GM23338 (cell line): Measurements from ENCODE around the gene DNM2. TPM values are rescaled to one million over a fixed set of nuclear protein-coding genes. Genes with fewer than 3 reads are reported as not detected.

Experiments used
- ATAC-seq: fragments of 200-7000 bp; cut with Tn5 transposase; 3 replicates; pipeline ENCODE4 v1.9.1; 2020
- DNase-seq: peaks from one replicate; pipeline ENCODE4 v3.0.0-alpha.2; 2015; ENCODE audit warnings: low spot score
- H2AFZ ChIP-seq: fragments of 200-600 bp; sonication (generic); 2 replicates; pipeline ENCODE4 v1.8.0; 2016; ENCODE audit warnings: antibody characterized with exemption, mild to moderate bottlenecking, moderate library complexity
- H3F3A ChIP-seq: fragments of 200-600 bp; sonication (generic); replicated peaks from 2 replicates; pipeline ENCODE4 v1.8.0; 2017; ENCODE audit warnings: antibody characterized with exemption, mixed run types, low read depth
- H3K27ac ChIP-seq: fragments of 200-600 bp; sonication (generic); 2 replicates; pipeline ENCODE4 v1.6.1; 2016; ENCODE audit warnings: low read depth
- H3K27me3 ChIP-seq: fragments of 200-600 bp; sonication (generic); 2 replicates; pipeline ENCODE4 v1.8.0; 2016; ENCODE audit warnings: mild to moderate bottlenecking, mixed run types, moderate library complexity; ENCODE audit not compliant: insufficient read depth
- H3K36me3 ChIP-seq: fragments of 200-600 bp; sonication (generic); 2 replicates; pipeline ENCODE4 v1.8.0; 2016; ENCODE audit warnings: mild to moderate bottlenecking; ENCODE audit not compliant: insufficient read depth
- H3K4me1 ChIP-seq: fragments of 200-600 bp; sonication (generic); 2 replicates; pipeline ENCODE4 v1.8.0; 2016; ENCODE audit warnings: mild to moderate bottlenecking, moderate library complexity; ENCODE audit not compliant: insufficient read depth
- H3K4me2 ChIP-seq: fragments of 200-600 bp; sonication (generic); 2 replicates; pipeline ENCODE4 v1.7.1; 2017; ENCODE audit warnings: mixed run types
- H3K4me3 ChIP-seq: fragments of 200-600 bp; sonication (generic); 2 replicates; pipeline ENCODE4 v1.6.1; 2016; ENCODE audit warnings: mixed run types
- H3K79me2 ChIP-seq: fragments of 200-600 bp; sonication (generic); replicated peaks from 2 replicates; pipeline ENCODE4 v1.8.0; 2017; ENCODE audit warnings: mild to moderate bottlenecking; ENCODE audit not compliant: insufficient read depth
- H3K9me2 ChIP-seq: fragments of 200-600 bp; sonication (generic); 2 replicates; pipeline ENCODE4 v1.8.0; 2017; ENCODE audit not compliant: insufficient read depth
- H4K20me1 ChIP-seq: fragments of 200-600 bp; sonication (generic); replicated peaks from 2 replicates; pipeline ENCODE4 v1.8.0; 2017; ENCODE audit warnings: mild to moderate bottlenecking; ENCODE audit not compliant: insufficient read depth
- H3K27ac Mint-ChIP-seq: 2 replicates; pipeline ENCODE4 v1.8.0; 2020; ENCODE audit warnings: inconsistent platforms, mild to moderate bottlenecking, moderate library complexity, mixed read lengths
- H3K27me3 Mint-ChIP-seq: 3 replicates; pipeline ENCODE4 v1.8.0; 2022; ENCODE audit warnings: low read depth, mild to moderate bottlenecking, moderate library complexity, mixed read lengths, inconsistent platforms; ENCODE audit not compliant: insufficient read depth, poor library complexity
- H3K36me3 Mint-ChIP-seq: 3 replicates; pipeline ENCODE4 v1.8.0; 2021; ENCODE audit warnings: low read depth, mild to moderate bottlenecking, inconsistent platforms, moderate library complexity, mixed read lengths
- H3K4me1 Mint-ChIP-seq: 3 replicates; pipeline ENCODE4 v1.8.0; 2020; ENCODE audit warnings: mild to moderate bottlenecking, inconsistent platforms, mixed read lengths
- H3K4me3 Mint-ChIP-seq: 3 replicates; pipeline ENCODE4 v1.8.0; 2021; ENCODE audit warnings: moderate library complexity, mild to moderate bottlenecking, inconsistent platforms, mixed read lengths
- H3K9me3 Mint-ChIP-seq: 3 replicates; pipeline ENCODE4 v1.8.0; 2020; ENCODE audit warnings: moderate library complexity, mild to moderate bottlenecking, inconsistent platforms, mixed read lengths
- CREB1 ChIP-seq: fragments of 250-450 bp; sonication (Bioruptor Pico); IDR thresholded peaks from 2 replicates; pipeline ENCODE4 v1.5.0; 2020; ENCODE audit warnings: low read depth, mild to moderate bottlenecking, moderate library complexity
- EZH2 ChIP-seq: fragments of 200-600 bp; sonication (generic); IDR thresholded peaks from one replicate; pipeline ENCODE4 v1.8.0; 2017; ENCODE audit warnings: antibody characterized with exemption, mild to moderate bottlenecking, low read depth; ENCODE audit not compliant: unreplicated experiment
- EZH2phosphoT487 ChIP-seq: fragments of 200-600 bp; sonication (generic); IDR thresholded peaks from one replicate; pipeline ENCODE4 v1.8.1; 2018; ENCODE audit warnings: antibody characterized with exemption; ENCODE audit not compliant: unreplicated experiment
- NANOG ChIP-seq: IDR thresholded peaks from 2 replicates; pipeline ENCODE4 v1.6.1; 2016; ENCODE audit warnings: antibody characterized with exemption, borderline replicate concordance
- POLR2AphosphoS5 ChIP-seq: IDR thresholded peaks from 2 replicates; pipeline ENCODE4 v1.6.1; 2016; ENCODE audit warnings: antibody characterized with exemption, low read depth
- STAT1 ChIP-seq: IDR thresholded peaks from one replicate; pipeline ENCODE4 v1.6.1; 2016; ENCODE audit warnings: antibody characterized with exemption; ENCODE audit not compliant: unreplicated experiment
- ZNF114 ChIP-seq: fragments of 250-450 bp; sonication (Bioruptor Pico); IDR thresholded peaks from 2 replicates; pipeline ENCODE4 v1.5.0; 2020; ENCODE audit warnings: mild to moderate bottlenecking, moderate library complexity
- ZNF331 ChIP-seq: fragments of 250-450 bp; sonication (Bioruptor Pico); IDR thresholded peaks from 2 replicates; pipeline ENCODE4 v1.5.0; 2020; ENCODE audit warnings: low read depth, mild to moderate bottlenecking, moderate library complexity
- polyA plus RNA-seq: library from polyadenylated mRNA; unstranded; fragments of >200 nt; fragmentation: Nextera tagmentation; extraction: Ambion mirVana; gene quantifications from 2 replicates; pipeline ENCODE4 v1.2.1, GENCODE V29; 2016
- total RNA-seq: library from RNA; depleted of rRNA; stranded (reverse); fragments of >200 nt; shearing (Covaris generic); gene quantifications from 2 replicates; pipeline ENCODE4 v1.2.3, GENCODE V29; 2014
- TF ChIP-seq, protein P1 (sequence below): IDR thresholded peaks from one replicate; pipeline ENCODE4 v1.6.1; 2018; ENCODE audit warnings: antibody characterized with exemption; ENCODE audit not compliant: unreplicated experiment
- TF ChIP-seq, protein P2 (sequence below): IDR thresholded peaks from 2 replicates; pipeline ENCODE4 v1.6.1; 2016; ENCODE audit warnings: antibody characterized with exemption
- TF ChIP-seq, protein P3 (sequence below), 2 experiments: fragments of 200-600 bp in 1 of 2; sonication (generic) in 1 of 2; conservative IDR thresholded peaks; 2 replicates each; pipeline versions ENCODE4 v1.5.1 to v1.6.1; 2016 to 2017; ENCODE audit warnings: antibody characterized with exemption in 2 of 2, low read depth in 2 of 2, mild to moderate bottlenecking in 2 of 2, moderate library complexity in 1 of 2
- TF ChIP-seq, protein P4 (sequence below): fragments of 250-450 bp; sonication (Bioruptor Pico); IDR thresholded peaks from 2 replicates; pipeline ENCODE4 v1.5.0; 2020; ENCODE audit warnings: mild to moderate bottlenecking, moderate library complexity

The DNM2 gene
- total and polyA plus RNA-seq, 2 experiments from 2014 or later = 40.7 to 138 TPM

DNA sequence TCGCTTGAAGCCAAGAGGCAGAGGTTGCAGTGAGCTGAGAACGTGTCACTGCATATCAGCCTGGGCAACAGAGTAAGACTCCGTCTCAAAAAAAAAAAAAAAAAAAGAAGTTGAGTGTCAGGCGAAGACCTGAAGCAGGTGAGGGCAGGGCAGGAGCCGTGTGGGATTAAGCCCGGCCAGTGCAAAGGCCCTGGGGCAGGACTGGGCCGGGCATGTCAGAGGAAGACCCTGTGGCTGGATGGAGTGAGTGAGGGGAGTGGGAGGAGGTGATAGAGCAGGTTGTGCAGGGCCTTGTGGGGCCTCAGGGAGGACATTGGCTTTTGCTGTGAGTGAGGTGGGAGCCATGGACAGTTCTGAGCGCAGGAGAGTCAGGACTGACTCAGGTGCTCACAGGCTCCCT, 70.3 kb downstream of the DNM2 start (continued):
- TF ChIP-seq, protein P1, sequence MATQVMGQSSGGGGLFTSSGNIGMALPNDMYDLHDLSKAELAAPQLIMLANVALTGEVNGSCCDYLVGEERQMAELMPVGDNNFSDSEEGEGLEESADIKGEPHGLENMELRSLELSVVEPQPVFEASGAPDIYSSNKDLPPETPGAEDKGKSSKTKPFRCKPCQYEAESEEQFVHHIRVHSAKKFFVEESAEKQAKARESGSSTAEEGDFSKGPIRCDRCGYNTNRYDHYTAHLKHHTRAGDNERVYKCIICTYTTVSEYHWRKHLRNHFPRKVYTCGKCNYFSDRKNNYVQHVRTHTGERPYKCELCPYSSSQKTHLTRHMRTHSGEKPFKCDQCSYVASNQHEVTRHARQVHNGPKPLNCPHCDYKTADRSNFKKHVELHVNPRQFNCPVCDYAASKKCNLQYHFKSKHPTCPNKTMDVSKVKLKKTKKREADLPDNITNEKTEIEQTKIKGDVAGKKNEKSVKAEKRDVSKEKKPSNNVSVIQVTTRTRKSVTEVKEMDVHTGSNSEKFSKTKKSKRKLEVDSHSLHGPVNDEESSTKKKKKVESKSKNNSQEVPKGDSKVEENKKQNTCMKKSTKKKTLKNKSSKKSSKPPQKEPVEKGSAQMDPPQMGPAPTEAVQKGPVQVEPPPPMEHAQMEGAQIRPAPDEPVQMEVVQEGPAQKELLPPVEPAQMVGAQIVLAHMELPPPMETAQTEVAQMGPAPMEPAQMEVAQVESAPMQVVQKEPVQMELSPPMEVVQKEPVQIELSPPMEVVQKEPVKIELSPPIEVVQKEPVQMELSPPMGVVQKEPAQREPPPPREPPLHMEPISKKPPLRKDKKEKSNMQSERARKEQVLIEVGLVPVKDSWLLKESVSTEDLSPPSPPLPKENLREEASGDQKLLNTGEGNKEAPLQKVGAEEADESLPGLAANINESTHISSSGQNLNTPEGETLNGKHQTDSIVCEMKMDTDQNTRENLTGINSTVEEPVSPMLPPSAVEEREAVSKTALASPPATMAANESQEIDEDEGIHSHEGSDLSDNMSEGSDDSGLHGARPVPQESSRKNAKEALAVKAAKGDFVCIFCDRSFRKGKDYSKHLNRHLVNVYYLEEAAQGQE = no peak
- TF ChIP-seq CREB1 (CRISPR knock-in tag) = no peak
- no peak for TF ChIP-seq POLR2AphosphoS5
- no peak for TF ChIP-seq STAT1
- TF ChIP-seq ZNF114 (CRISPR knock-in tag) = no peak
- TF ChIP-seq ZNF331 = no peak
- no peak for TF ChIP-seq EZH2phosphoT487
- TF ChIP-seq EZH2 = no peak
- TF ChIP-seq, protein P2, sequence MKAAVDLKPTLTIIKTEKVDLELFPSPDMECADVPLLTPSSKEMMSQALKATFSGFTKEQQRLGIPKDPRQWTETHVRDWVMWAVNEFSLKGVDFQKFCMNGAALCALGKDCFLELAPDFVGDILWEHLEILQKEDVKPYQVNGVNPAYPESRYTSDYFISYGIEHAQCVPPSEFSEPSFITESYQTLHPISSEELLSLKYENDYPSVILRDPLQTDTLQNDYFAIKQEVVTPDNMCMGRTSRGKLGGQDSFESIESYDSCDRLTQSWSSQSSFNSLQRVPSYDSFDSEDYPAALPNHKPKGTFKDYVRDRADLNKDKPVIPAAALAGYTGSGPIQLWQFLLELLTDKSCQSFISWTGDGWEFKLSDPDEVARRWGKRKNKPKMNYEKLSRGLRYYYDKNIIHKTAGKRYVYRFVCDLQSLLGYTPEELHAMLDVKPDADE = no peak
- TF ChIP-seq, protein P3, sequence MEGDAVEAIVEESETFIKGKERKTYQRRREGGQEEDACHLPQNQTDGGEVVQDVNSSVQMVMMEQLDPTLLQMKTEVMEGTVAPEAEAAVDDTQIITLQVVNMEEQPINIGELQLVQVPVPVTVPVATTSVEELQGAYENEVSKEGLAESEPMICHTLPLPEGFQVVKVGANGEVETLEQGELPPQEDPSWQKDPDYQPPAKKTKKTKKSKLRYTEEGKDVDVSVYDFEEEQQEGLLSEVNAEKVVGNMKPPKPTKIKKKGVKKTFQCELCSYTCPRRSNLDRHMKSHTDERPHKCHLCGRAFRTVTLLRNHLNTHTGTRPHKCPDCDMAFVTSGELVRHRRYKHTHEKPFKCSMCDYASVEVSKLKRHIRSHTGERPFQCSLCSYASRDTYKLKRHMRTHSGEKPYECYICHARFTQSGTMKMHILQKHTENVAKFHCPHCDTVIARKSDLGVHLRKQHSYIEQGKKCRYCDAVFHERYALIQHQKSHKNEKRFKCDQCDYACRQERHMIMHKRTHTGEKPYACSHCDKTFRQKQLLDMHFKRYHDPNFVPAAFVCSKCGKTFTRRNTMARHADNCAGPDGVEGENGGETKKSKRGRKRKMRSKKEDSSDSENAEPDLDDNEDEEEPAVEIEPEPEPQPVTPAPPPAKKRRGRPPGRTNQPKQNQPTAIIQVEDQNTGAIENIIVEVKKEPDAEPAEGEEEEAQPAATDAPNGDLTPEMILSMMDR (conservative IDR thresholded peaks at IDR 0.05; ENCODE audit: low read depth in 2 of 2) = no peak

DNA sequence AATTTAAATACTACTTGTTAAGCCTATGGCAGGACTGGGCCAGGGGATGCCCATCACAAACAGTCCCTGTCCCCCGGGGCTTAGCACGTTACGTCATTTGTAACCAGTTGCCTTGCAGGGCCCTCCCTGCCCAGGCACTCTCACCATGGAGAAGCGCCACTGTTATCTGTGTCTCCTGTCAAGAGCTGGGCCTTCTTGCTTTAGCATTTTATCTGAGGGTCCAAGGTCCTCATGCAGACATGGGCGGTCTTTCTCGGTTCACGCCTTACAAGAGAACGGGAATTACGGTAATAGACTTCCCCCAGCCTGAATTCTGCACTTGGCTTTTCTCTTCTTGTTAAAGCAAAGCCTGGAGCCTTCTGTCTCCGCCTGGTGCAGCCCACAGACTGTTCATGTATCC, 72.0 kb downstream of the DNM2 start:
- Mint-ChIP-seq H3K9me3 (no peaks in the 10 kb centered on the region), H3K4me3 (no peak overlapping the region)
- TF ChIP-seq, protein P2 = no peak
- TF ChIP-seq ZNF114 (CRISPR knock-in tag) (no peak), NANOG (no peak), POLR2AphosphoS5 (no peak)
- TF ChIP-seq, protein P4, sequence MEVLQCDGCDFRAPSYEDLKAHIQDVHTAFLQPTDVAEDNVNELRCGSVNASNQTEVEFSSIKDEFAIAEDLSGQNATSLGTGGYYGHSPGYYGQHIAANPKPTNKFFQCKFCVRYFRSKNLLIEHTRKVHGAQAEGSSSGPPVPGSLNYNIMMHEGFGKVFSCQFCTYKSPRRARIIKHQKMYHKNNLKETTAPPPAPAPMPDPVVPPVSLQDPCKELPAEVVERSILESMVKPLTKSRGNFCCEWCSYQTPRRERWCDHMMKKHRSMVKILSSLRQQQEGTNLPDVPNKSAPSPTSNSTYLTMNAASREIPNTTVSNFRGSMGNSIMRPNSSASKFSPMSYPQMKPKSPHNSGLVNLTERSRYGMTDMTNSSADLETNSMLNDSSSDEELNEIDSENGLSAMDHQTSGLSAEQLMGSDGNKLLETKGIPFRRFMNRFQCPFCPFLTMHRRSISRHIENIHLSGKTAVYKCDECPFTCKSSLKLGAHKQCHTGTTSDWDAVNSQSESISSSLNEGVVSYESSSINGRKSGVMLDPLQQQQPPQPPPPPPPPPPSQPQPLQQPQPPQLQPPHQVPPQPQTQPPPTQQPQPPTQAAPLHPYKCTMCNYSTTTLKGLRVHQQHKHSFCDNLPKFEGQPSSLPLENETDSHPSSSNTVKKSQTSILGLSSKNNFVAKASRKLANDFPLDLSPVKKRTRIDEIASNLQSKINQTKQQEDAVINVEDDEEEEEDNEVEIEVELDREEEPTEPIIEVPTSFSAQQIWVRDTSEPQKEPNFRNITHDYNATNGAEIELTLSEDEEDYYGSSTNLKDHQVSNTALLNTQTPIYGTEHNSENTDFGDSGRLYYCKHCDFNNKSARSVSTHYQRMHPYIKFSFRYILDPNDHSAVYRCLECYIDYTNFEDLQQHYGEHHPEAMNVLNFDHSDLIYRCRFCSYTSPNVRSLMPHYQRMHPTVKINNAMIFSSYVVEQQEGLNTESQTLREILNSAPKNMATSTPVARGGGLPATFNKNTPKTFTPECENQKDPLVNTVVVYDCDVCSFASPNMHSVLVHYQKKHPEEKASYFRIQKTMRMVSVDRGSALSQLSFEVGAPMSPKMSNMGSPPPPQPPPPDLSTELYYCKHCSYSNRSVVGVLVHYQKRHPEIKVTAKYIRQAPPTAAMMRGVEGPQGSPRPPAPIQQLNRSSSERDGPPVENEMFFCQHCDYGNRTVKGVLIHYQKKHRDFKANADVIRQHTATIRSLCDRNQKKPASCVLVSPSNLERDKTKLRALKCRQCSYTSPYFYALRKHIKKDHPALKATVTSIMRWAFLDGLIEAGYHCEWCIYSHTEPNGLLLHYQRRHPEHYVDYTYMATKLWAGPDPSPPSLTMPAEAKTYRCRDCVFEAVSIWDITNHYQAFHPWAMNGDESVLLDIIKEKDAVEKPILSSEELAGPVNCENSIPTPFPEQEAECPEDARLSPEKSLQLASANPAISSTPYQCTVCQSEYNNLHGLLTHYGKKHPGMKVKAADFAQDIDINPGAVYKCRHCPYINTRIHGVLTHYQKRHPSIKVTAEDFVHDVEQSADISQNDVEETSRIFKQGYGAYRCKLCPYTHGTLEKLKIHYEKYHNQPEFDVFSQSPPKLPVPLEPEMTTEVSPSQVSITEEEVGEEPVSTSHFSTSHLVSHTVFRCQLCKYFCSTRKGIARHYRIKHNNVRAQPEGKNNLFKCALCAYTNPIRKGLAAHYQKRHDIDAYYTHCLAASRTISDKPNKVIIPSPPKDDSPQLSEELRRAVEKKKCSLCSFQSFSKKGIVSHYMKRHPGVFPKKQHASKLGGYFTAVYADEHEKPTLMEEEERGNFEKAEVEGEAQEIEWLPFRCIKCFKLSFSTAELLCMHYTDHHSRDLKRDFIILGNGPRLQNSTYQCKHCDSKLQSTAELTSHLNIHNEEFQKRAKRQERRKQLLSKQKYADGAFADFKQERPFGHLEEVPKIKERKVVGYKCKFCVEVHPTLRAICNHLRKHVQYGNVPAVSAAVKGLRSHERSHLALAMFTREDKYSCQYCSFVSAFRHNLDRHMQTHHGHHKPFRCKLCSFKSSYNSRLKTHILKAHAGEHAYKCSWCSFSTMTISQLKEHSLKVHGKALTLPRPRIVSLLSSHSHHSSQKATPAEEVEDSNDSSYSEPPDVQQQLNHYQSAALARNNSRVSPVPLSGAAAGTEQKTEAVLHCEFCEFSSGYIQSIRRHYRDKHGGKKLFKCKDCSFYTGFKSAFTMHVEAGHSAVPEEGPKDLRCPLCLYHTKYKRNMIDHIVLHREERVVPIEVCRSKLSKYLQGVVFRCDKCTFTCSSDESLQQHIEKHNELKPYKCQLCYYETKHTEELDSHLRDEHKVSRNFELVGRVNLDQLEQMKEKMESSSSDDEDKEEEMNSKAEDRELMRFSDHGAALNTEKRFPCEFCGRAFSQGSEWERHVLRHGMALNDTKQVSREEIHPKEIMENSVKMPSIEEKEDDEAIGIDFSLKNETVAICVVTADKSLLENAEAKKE (CRISPR knock-in tag) = no peak

More for the DNA sequence above, 72.0 kb downstream of the DNM2 start:
- Mint-ChIP-seq H3K27ac (no peak overlapping the region), H3K27me3 (peaks cover 2% of the 10 kb centered on the region), H3K36me3 (peaks cover 42% of the 10 kb centered on the region), H3K4me1 (no peaks in the 10 kb centered on the region)
- H4K20me1 ChIP-seq = no peaks in the 10 kb centered on the region
- no peak for DNase-seq
- no peaks in the 10 kb centered on the region for H3K27me3 ChIP-seq
- peaks cover 16% of the 10 kb centered on the region for H3K36me3 ChIP-seq
- no peak overlapping the region for H3K27ac ChIP-seq
- no peaks in the 10 kb centered on the region for H3K4me1 ChIP-seq
- H3K79me2 ChIP-seq = no peaks in the 10 kb centered on the region
- H2AFZ ChIP-seq = no peak overlapping the region
- no peak overlapping the region for H3K4me2 ChIP-seq
- ATAC-seq = no peak
- H3K9me2 ChIP-seq = no peaks in the 10 kb centered on the region
- peaks cover 5% of the 10 kb centered on the region; the same call in 1 of the 2 replicates for H3F3A ChIP-seq
- H3K4me3 ChIP-seq = no peak overlapping the region
